ENCODE data around the gene BRSK1.

The BRSK1 gene

DNA sequence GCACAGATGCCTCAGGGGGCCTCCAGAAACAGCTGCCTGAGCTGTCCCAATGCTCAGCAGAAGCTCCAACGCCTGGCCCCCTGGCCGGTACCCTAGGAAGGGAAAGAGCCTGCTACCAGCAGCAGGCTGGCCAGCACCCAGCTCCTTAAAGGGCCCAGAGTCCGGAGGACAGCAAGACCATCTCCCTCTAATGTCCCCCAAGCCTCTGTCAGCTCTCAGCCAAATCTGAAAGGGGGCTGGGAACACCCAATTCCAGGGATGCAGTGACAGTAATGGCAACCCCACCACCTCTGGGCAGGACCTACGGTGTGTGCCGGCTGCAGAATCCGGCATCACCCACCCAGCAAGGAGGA, 29.2 kb upstream of the BRSK1 start:
- Histone ChIP-seq H3K9ac (ENCODE audit: low read depth, low read length) (peak overlapping the region; percentile 94), H3K79me2 (ENCODE audit: insufficient read depth, low read length) (peaks cover 94% of the 10 kb centered on the region), H2AFZ (ENCODE audit: low read depth, low read length) (peak overlapping the region; percentile 68; the same call in 1 of the 2 replicates), H3K4me3 (ENCODE audit: low read depth in 1 of 2, low read length in 2 of 2) (peak overlapping the region; percentile 22 to 85; a peak in 3 of 4 replicates), H3K4me2 (ENCODE audit: insufficient read depth, low read length) (peak overlapping the region; percentile 91), H4K20me1 (ENCODE audit: insufficient read depth, low read length) (peaks cover 82% of the 10 kb centered on the region), H3K9me3 (ENCODE audit: insufficient read depth, low read length, severe bottlenecking) (no peaks in the 10 kb centered on the region), H3K27ac (ENCODE audit: low read length) (peak overlapping the region; percentile 99), H3K27me3 (ENCODE audit: insufficient read depth, low read length, poor library complexity) (no peaks in the 10 kb centered on the region), H3K36me3 (ENCODE audit: insufficient read depth, low read length) (peaks cover 65% of the 10 kb centered on the region), H3K4me1 (ENCODE audit: insufficient read depth, low read length) (peaks cover 54% of the 10 kb centered on the region)
- no peak for ATAC-seq (ENCODE audit: insufficient read depth, low read depth)
- TF ChIP-seq, protein P1, sequence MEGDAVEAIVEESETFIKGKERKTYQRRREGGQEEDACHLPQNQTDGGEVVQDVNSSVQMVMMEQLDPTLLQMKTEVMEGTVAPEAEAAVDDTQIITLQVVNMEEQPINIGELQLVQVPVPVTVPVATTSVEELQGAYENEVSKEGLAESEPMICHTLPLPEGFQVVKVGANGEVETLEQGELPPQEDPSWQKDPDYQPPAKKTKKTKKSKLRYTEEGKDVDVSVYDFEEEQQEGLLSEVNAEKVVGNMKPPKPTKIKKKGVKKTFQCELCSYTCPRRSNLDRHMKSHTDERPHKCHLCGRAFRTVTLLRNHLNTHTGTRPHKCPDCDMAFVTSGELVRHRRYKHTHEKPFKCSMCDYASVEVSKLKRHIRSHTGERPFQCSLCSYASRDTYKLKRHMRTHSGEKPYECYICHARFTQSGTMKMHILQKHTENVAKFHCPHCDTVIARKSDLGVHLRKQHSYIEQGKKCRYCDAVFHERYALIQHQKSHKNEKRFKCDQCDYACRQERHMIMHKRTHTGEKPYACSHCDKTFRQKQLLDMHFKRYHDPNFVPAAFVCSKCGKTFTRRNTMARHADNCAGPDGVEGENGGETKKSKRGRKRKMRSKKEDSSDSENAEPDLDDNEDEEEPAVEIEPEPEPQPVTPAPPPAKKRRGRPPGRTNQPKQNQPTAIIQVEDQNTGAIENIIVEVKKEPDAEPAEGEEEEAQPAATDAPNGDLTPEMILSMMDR (IDR thresholded peaks at IDR 0.05; ENCODE audit: borderline replicate concordance, extremely low read depth, low read length, poor library complexity, severe bottlenecking): no peak
- no peak for TF ChIP-seq EZH2 (IDR thresholded peaks at IDR 0.05; ENCODE audit: borderline replicate concordance, low read depth, low read length, severe bottlenecking)
- no peak for DNase-seq

DNA sequence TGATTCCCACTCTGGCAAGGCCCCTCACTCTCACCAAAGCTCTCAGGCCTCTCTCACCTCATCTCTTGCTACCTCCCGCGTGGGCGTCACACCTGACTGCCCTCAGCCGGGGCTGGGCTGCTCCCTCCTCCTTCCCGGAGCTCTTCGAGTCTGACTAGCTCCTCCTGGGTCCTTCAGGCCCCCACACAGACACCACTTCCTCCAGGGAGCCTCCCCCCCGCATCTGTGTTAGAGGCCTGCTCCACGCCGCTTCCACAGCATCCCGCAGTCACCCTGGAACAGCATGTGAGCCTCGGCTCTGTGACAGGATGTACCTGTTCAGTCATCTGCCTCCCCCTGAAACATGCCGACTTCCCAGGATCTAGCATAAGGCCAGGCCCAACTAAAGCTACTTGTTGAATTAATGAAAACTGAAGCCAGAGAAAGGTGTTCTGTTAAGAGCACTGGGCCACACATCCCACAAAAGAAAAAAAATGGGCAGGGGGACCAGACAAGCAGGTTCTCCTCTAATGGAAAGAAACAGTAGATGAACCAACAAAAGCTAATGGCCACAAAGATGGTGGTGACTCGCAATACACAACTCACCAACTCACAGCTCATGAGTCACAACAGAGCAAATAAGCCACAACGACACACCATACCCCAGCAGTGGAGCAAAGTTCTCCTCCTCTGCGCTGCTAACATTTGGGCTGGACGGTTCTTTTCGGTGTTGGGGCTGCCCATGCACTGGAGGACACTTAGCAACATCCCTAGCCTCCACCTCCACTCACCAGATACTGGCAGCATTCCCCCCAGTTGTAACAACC, 28.0 kb upstream of the BRSK1 start:
- no peaks in the 10 kb centered on the region for H3K9me3 ChIP-seq (ENCODE audit: insufficient read depth, low read length, severe bottlenecking)
- H3K9ac ChIP-seq (ENCODE audit: low read depth, low read length): peak overlapping the region; percentile 94
- peaks cover 88% of the 10 kb centered on the region for H3K79me2 ChIP-seq (ENCODE audit: insufficient read depth, low read length)
- H3K36me3 ChIP-seq (ENCODE audit: insufficient read depth, low read length): peaks cover 53% of the 10 kb centered on the region
- H3K4me3 ChIP-seq (ENCODE audit: low read depth in 1 of 2, low read length in 2 of 2): peak overlapping the region; percentile 22 to 85; a peak in 3 of 4 replicates
- DNase-seq (peak; percentile 75), ATAC-seq (ENCODE audit: insufficient read depth, low read depth) (peak; percentile 8; the same call in 1 of the 3 replicates)
- H3K4me2 ChIP-seq (ENCODE audit: insufficient read depth, low read length): peak overlapping the region; percentile 91
- TF ChIP-seq EZH2 (IDR thresholded peaks at IDR 0.05; ENCODE audit: borderline replicate concordance, low read depth, low read length, severe bottlenecking): no peak
- TF ChIP-seq, protein P1 (IDR thresholded peaks at IDR 0.05; ENCODE audit: borderline replicate concordance, extremely low read depth, low read length, poor library complexity, severe bottlenecking): no peak
- no peak overlapping the region for H2AFZ ChIP-seq (ENCODE audit: low read depth, low read length)
- H4K20me1 ChIP-seq (ENCODE audit: insufficient read depth, low read length): peaks cover 70% of the 10 kb centered on the region
- H3K4me1 ChIP-seq (ENCODE audit: insufficient read depth, low read length): peaks cover 66% of the 10 kb centered on the region
- no peaks in the 10 kb centered on the region for H3K27me3 ChIP-seq (ENCODE audit: insufficient read depth, low read length, poor library complexity)
- peak overlapping the region; percentile 99 for H3K27ac ChIP-seq (ENCODE audit: low read length)

DNA sequence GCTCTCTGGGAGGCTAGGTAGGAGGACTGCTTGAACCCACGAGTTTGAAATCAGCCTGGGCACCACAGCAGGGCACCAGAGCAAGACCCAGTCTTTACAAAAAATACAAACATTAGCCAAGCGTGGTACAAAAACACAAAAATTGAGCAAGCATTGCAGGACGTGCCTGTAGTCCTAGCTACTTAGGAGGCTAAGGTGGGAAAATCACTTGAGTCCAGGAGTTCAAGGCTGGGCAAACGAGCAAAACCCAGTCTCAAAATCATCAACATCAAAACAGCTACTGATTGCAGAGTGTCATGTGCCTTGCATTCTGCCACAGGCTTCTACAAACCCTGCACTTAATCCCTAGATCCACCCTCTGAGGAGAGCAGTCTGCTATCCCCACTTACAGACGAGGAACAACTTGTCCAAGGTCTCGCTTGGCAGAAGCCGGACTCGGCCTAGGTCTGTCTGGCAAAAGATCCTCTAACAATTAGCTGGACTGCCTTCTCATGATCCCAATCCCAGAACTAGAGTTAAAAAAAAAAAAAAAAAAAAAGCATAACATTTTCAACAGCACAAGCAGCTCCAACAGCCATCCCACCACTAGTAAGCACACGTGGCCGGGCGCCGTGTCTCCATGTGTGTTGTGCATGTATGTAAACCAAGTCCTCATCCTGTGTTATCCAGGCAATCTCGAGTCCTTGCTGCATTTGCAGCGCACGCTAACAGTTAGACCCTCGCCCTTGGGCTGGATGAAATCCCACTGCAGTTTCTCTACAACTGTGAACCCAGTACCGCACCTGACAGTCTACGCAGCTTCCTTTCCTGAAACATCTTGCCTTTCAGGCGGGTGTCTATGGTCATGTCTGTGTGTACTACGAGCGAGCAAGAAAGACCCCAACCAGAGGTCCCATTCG, 27.0 kb upstream of the BRSK1 start:
- Histone ChIP-seq H3K4me2 (ENCODE audit: insufficient read depth, low read length) (peak overlapping the region; percentile 91), H3K79me2 (ENCODE audit: insufficient read depth, low read length) (peaks cover 78% of the 10 kb centered on the region), H3K9me3 (ENCODE audit: insufficient read depth, low read length, severe bottlenecking) (no peaks in the 10 kb centered on the region), H3K4me3 (ENCODE audit: low read depth in 1 of 2, low read length in 2 of 2) (peak overlapping the region; percentile 64 to 85; a peak in 3 of 4 replicates), H3K4me1 (ENCODE audit: insufficient read depth, low read length) (peaks cover 68% of the 10 kb centered on the region), H3K27me3 (ENCODE audit: insufficient read depth, low read length, poor library complexity) (no peaks in the 10 kb centered on the region), H3K36me3 (ENCODE audit: insufficient read depth, low read length) (peaks cover 43% of the 10 kb centered on the region), H4K20me1 (ENCODE audit: insufficient read depth, low read length) (peaks cover 60% of the 10 kb centered on the region), H3K27ac (ENCODE audit: low read length) (peak overlapping the region; percentile 99), H2AFZ (ENCODE audit: low read depth, low read length) (no peak overlapping the region), H3K9ac (ENCODE audit: low read depth, low read length) (peak overlapping the region; percentile 94)
- TF ChIP-seq, protein P1 (IDR thresholded peaks at IDR 0.05; ENCODE audit: borderline replicate concordance, extremely low read depth, low read length, poor library complexity, severe bottlenecking): no peak
- TF ChIP-seq EZH2 (IDR thresholded peaks at IDR 0.05; ENCODE audit: borderline replicate concordance, low read depth, low read length, severe bottlenecking): no peak
- no peak for ATAC-seq (ENCODE audit: insufficient read depth, low read depth)
- no peak for DNase-seq
